Upper lobe of right lung (tissue), 1 donor: ENCODE results near the gene TTC33. TPM values are rescaled to one million over a fixed set of nuclear protein-coding genes. Genes with fewer than 3 reads are reported as not detected.
"Not testable (repeated sequence)": the region's sequence is repeated elsewhere in the genome, so short reads cannot be mapped to it uniquely, and the experiment has no call there.

Source experiments
- ATAC-seq: fragments of 200-7000 bp; cut with Tn5 transposase; one replicate; pipeline ENCODE4 v1.9.1; 2020; ENCODE audit warnings: mild to moderate bottlenecking, moderate library complexity
- DNase-seq: peaks from one replicate; pipeline ENCODE4 v3.0.0-alpha.2; 2020
- H3K27ac ChIP-seq: fragments of 200-600 bp; one replicate; pipeline ENCODE4 v1.8.0; 2022
- H3K27me3 ChIP-seq: fragments of 200-600 bp; one replicate; pipeline ENCODE4 v1.8.0; 2022; ENCODE audit warnings: mild to moderate bottlenecking
- H3K36me3 ChIP-seq: fragments of 200-600 bp; one replicate; pipeline ENCODE4 v1.8.0; 2022
- H3K4me1 ChIP-seq: fragments of 200-600 bp; one replicate; pipeline ENCODE4 v1.8.0; 2022
- H3K4me3 ChIP-seq: fragments of 200-600 bp; one replicate; pipeline ENCODE4 v1.8.0; 2022; ENCODE audit warnings: mild to moderate bottlenecking
- H3K9me3 ChIP-seq: fragments of 200-600 bp; one replicate; pipeline ENCODE4 v1.8.0; 2022
- CTCF ChIP-seq: fragments of 200-600 bp; IDR thresholded peaks from one replicate; pipeline ENCODE4 v1.8.0; 2022; ENCODE audit warnings: antibody characterized with exemption
- intact Hi-C: fragments of 100-400 bp; cut with DNase I; formaldehyde crosslinking; loops from one replicate; pipeline ENCODE4 v1.11.0; 2022
- total RNA-seq: library from RNA; stranded (reverse); fragmentation: NEBNext Ultra II Directional; extraction: Animal tissue kit (Norgen Biotek cat#: 25700); gene quantifications from one replicate; pipeline ENCODE4 v1.2.1, GENCODE V29; 2021
- donor health status: DM: no; HTN: yes; CAD: no; lungs with severe emphysema.

The TTC33 gene
- total RNA-seq, 1 donor from 2014 or later, result 16.6 TPM

GRCh38 chr5:40667161-40667663 is 88.5 kb downstream of the TTC33 start:
- H3K4me1 ChIP-seq, result no peaks in the 10 kb centered on the region
- TF ChIP-seq CTCF, result no peak
- no peak overlapping the region for H3K4me3 ChIP-seq
- intact Hi-C loops, result no loop called here
- no peaks in the 10 kb centered on the region for H3K9me3 ChIP-seq
- no peaks in the 10 kb centered on the region for H3K36me3 ChIP-seq
- ATAC-seq (no peak), DNase-seq (no peak)
- H3K27ac ChIP-seq, result no peak overlapping the region
- H3K27me3 ChIP-seq, result no peaks in the 10 kb centered on the region

- H3K27ac ChIP-seq, result no peak overlapping the region
- no peak overlapping the region for H3K4me3 ChIP-seq
- no peaks in the 10 kb centered on the region for H3K9me3 ChIP-seq
- H3K4me1 ChIP-seq, result no peaks in the 10 kb centered on the region
- no peaks in the 10 kb centered on the region for H3K27me3 ChIP-seq
- no peak for DNase-seq
- TF ChIP-seq CTCF, result no peak
- no peak for ATAC-seq
- intact Hi-C loops, result no loop called here
- H3K36me3 ChIP-seq, result no peaks in the 10 kb centered on the region
Observed at GRCh38 chr5:40666657-40667056, 89.1 kb downstream of the TTC33 start.

DNA sequence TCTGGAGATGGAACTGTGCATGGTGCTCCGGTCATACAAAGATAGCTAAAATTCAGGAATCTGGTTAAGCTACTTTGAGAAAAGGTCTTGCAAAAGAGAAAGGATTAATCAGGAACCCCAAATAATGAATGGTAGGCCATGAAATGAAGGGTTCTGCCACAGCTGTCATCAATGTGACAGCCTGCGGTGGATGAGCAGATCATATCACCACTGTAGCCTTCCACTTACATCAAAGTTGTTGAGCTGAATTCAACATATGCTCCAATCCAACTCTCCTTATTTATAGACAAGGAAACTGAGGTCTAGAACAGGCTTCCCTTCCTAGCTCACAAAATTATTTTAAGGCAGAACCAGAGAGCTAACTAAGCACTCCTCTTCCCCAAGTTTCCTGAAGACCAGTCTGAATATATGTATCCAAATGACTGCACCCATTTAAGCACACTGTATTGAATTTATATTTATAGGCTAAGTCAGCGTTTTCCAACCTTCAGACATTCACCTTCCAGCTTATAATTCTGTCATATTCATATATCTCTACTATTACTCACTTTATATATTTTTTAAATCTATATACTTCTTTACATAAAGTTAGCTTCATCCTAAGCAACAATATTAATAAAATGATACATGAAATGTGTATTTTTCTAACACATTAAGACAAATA is 90.0 kb downstream of the TTC33 start:
- ATAC-seq (no peak), DNase-seq (no peak)
- TF ChIP-seq CTCF, result no peak
- no peaks in the 10 kb centered on the region for H3K27me3 ChIP-seq
- intact Hi-C loops, result no loop called here
- H3K9me3 ChIP-seq, result no peaks in the 10 kb centered on the region
- no peak overlapping the region for H3K27ac ChIP-seq
- no peak overlapping the region for H3K4me3 ChIP-seq
- H3K4me1 ChIP-seq, result no peaks in the 10 kb centered on the region
- no peaks in the 10 kb centered on the region for H3K36me3 ChIP-seq

DNA sequence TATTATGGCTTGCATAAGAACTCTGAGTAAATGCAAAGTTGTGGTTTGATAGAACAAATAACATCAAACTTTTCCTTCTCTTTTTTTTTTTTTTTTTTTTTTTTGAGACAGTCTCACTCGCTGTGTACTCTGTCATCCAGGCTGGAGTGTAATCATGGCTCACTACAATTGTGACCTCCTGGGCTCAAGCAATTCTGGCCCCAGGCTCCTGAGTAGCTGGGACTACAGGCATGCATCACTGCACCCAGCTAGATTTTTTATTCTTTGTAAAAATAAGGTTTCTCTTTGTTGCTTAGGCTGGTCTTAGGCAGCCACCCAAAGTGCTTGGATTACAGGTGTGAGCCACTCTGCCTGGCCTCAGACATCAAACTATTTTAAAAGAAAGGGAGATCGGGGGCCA is 95.0 kb downstream of the TTC33 start:
- Histone ChIP-seq H3K36me3 (no peaks in the 10 kb centered on the region), H3K4me1 (no peaks in the 10 kb centered on the region), H3K9me3 (no peaks in the 10 kb centered on the region), H3K27me3 (no peaks in the 10 kb centered on the region), H3K4me3 (no peak overlapping the region), H3K27ac (no peak overlapping the region)
- intact Hi-C loops, result no loop called here
- no peak for TF ChIP-seq CTCF
- ATAC-seq, result no peak
- DNase-seq, result no peak

DNA sequence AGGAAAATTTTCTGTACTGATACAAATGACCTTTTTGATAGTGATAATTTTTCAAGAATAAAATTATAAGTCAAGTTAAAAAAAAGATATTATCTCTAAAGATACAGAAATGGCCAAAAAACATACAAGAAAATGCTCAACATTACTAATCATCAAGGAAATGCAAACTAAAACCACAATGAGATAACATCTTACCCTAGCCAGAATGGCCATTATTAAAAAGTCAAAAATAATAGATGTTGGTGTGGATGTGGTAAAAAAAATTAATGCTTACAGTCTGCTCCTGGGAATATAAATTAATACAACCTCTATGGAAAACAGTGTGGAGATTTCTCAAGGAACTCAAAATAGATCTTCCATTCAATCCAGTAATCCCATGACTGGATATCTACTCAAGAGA is 99.0 kb downstream of the TTC33 start:
- no peak for DNase-seq
- TF ChIP-seq CTCF, result no peak
- H3K9me3 ChIP-seq, result no peaks in the 10 kb centered on the region
- H3K27ac ChIP-seq, result no peak overlapping the region
- no peak for ATAC-seq
- no peak overlapping the region for H3K4me3 ChIP-seq
- no peaks in the 10 kb centered on the region for H3K27me3 ChIP-seq
- intact Hi-C loops, result no loop called here
- no peaks in the 10 kb centered on the region for H3K36me3 ChIP-seq
- no peaks in the 10 kb centered on the region for H3K4me1 ChIP-seq

- ATAC-seq, H3K27me3 ChIP-seq, H3K36me3 ChIP-seq, DNase-seq, H3K9me3 ChIP-seq, H3K27ac ChIP-seq, intact Hi-C loops, H3K4me1 ChIP-seq, H3K4me3 ChIP-seq: not testable (repeated sequence)
Observed at GRCh38 chr5:40656091-40656490, 99.7 kb downstream of the TTC33 start.
